ENCODE results near the gene SPATS2.

DNA sequence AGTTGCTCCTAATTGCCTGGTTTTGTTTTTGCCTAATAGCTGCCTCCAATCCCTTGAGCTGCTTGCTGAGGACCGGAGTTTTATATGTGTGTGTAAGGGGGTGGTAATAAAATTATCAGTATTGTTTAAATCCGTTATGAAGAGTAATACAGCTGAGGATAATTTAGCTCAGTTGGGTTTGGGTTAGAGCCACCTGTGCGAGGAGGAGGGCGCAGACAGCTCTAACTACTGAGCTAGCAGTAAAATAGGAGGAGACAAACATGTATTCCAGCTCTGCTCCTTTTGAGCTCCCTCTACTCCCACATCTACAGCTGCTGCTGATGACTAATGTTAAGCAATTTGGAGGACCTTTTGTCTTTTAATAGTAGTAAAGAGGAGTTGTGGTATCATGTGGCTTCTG lies 61.5 kb downstream of the SPATS2 start:
- TF ChIP-seq, protein P1, sequence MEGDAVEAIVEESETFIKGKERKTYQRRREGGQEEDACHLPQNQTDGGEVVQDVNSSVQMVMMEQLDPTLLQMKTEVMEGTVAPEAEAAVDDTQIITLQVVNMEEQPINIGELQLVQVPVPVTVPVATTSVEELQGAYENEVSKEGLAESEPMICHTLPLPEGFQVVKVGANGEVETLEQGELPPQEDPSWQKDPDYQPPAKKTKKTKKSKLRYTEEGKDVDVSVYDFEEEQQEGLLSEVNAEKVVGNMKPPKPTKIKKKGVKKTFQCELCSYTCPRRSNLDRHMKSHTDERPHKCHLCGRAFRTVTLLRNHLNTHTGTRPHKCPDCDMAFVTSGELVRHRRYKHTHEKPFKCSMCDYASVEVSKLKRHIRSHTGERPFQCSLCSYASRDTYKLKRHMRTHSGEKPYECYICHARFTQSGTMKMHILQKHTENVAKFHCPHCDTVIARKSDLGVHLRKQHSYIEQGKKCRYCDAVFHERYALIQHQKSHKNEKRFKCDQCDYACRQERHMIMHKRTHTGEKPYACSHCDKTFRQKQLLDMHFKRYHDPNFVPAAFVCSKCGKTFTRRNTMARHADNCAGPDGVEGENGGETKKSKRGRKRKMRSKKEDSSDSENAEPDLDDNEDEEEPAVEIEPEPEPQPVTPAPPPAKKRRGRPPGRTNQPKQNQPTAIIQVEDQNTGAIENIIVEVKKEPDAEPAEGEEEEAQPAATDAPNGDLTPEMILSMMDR (conservative IDR thresholded peaks at IDR 0.05 in 1 of 2, IDR thresholded peaks at IDR 0.05 in 1 of 2; ENCODE audit: low read depth in 1 of 2, low read length in 2 of 2), result no peak
- TF ChIP-seq EZH2 (IDR thresholded peaks at IDR 0.05; ENCODE audit: low read length, missing control alignments), result no peak
